Hepatic stellate cell (primary cell): ENCODE measurements around the gene FAM20A.
"Not testable (repeated sequence)": the region's sequence is repeated elsewhere in the genome, so short reads cannot be mapped to it uniquely, and the experiment has no call there.

Experiments used
- DNase-seq: peaks from one replicate; pipeline ENCODE4 v3.0.0; 2011; ENCODE audit warnings: low spot score

FAM20A gene

DNA sequence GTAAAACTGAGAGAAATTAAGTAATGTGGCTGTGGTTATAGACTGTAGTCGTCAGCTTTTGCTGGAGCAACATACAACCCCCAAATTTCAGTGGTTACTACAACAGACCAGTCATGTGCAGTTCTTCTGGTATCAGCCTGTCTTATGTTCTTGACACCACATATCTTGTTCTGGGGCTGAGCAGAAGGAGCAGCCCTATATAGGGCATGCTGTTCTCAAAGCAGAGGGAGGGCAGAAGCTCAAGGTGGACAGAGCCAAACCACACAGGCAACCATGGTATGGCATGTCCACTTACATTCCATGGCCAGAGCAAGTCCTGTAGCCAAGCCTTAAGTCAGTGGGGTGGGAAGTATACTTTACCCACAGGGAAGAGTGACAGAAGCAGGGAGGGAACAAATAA lies 81.3 kb downstream of the FAM20A start:
- DNase-seq = no peak

DNA sequence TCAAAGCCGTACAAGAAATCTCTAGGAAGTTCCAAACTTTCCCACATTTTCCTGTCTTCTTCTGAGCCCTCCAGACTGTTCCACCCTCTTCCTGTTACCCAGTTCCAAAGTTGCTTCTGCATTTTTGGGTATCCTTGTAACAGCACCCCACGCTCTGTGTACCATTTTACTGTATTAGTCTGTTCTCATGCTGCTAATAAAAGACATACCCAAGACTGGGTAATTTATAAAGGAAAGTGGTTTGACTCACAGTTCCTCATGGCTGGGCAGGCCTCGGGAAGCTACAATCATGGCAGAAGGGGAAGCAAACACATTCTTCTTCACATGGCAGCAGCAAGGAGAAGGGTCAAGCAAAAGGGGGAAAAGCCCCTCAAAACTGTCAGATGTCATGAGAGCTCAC lies 82.1 kb downstream of the FAM20A start:
- not testable (repeated sequence) for DNase-seq

DNA sequence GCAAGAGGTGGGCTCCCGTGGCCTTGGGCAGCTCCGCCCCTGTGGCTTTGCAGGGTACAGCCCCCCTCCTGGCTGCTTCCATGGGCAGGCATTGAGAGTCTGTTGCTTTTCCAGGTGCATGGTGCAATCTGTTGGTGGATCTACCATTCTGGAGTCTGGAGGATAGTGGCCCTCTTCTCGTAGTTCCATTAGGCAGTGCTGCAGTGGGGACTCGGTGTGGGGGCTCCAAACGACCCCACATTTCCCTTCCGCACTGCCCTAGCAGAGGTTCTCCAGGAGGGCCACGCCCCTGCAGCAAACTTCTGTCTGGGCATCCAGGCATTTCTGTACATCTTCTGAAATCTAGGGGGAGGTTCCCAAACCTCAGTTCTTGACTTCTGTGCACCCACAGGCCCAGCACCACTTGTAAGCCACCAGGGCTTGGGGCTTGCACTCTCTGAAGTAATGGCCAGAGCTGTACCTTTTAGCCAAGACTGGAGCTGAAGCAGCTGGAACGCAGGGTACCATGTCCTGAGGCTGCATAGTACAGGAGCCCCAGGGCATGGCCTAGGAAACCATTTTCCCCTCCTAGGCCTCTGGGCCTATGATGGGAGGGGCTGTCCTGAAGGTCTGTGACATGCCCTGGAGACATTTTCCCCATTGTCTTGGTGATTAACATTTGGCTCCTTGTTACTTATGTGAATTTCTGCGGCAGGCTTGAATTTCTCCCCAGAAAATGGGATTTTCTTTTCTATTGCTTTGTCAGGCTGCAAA lies 82.9 kb downstream of the FAM20A start:
- no peak for DNase-seq

DNA sequence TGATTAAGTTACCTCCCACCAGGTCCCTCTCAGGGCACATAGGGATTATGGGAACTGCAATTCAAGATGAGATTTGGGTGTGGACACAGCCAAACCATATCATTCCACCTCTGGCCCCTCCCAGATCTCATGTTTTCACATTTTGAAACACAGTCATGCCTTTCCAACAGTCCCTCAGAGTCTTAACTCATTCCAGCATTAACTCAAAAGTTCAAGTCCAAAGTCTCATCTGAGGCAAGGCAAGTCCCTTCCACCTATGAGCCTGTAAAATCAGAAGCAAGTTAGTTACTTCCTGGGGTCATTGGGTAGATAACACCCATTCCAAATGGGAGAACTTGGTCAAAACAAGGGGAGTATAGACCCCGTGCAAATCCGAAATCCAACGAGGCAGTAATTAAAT lies 83.6 kb downstream of the FAM20A start:
- DNase-seq = not testable (repeated sequence)

DNA sequence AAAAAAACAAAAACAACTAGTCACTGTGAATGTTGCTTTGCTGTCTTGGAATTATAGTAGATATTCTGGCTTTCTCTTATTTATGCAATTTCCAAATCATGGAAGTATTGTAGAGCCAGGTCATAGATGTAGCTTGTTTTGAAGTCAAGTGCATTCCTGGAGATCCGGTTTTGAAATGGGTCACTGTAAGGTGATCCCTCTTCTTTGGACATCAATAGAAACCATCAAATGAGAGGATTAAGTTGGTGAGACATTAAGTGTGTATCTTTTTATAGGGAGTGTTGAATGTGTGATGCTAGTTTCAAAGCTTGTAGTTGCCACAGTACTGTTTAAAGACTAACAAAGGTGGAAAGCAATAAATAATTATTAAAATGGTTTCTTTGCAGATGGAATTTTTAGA lies 84.4 kb downstream of the FAM20A start:
- DNase-seq = no peak

DNA sequence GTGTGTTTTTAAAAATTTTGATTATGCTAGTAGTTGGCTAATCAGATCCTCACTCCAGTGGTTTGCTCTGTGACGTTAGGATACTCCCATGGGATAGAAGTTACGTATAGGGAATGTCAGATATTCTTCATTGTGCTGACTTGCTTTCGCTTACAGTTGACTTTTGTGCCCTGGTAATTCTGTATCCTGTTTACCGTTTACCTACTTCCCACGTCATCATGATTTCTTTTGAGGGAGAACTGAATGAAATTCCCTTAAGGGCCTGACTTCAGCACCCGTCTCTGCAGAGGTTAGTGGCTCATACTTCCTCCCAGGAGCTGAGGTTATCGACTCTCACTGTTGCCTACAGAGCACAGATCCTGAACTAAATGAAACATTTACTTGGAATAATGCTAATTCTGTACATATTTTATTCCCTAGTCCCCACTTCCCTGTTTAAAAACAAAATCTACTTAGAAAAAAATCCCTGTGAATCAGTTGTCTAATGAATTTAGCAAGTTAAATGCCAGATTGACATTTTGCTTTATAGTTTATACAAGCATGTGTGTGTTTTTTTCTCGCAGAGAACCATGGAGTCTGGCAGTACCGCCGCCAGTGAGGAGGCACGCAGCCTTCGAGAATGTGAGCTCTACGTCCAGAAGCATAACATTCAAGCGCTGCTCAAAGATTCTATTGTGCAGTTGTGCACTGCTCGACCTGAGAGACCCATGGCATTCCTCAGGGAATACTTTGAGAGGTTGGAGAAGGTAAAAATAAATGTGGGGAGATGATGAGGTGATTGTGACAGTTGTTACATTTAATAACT lies 86.1 kb downstream of the FAM20A start:
- DNase-seq = peak; percentile 78

DNA sequence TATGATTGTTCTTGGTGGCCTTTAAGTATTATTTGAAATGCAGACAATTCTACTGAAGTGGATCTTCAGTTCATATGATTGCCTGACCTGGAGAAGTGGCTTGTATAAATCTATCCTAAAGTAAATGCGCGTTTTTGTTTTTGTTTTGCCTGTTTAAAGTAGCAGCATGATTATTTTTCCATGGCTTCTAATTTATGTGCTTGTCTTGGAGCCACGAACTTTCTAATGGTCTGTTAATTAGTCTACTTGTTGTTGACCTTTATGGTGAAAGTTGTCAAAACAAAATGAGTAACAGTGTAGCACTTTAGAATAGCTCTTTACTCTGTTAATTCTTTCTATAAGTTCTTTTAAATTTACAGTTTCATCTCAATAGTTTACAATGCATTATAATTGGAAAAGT lies 87.2 kb downstream of the FAM20A start:
- DNase-seq = no peak

DNA sequence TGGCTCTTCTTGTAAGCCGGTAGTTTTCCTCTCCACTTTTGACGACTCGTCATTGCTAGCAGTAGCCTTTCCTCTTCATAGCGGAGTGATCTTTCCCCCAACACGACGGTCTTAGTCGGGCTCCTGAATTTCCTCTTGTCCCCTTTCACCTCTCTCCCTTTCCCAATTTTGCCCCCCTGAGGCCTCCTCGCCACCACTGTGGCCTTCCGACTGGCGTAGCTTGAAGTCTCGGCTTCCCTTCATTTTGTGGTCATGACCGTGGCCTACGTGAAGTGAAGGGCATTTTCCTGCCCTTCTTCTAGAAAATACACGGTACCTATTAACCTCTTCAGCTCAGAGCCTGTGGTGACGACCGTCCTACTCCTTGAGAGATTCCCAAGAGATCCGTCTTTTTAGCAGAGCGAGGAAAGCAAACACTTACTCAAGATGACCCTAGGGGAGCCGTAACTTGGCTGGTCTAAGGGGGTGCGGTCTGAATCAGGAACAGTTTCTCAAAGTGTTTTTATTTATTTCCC lies 88.2 kb downstream of the FAM20A start:
- DNase-seq = no peak

DNA sequence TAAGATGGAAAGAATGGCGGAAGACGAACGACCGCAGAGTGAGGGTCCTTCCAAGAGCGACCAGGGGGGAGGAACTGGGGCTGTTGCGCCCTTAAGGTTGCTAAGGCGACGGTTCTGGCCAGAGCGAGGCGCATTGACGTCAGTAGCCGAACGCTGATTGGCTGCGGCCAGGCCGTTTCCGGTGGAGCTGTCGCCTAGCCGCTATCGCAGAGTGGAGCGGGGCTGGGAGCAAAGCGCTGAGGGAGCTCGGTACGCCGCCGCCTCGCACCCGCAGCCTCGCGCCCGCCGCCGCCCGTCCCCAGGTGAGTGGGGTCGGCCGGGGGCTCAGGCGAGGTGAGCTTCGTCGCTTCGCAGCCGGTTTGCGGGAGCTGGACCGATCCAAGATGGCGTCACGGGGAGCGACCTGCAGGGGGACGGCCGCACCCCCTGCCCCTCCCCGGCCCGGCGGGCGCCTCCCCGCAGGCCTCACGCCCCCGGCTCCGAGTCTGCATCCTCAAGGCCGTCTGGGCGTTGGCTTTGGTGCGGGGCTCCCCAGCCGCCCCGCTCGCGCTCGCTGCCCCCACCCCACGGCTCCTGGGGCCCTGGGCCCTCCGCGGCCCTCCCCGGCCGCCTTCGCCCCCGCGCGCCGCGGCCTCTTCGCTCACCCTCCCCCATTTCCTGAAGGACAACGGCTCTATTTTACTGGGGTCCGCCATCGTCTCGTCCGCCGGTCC lies 88.8 kb downstream of the FAM20A start, which contains the start of gene PRKAR1A:
PRKAR1A (plus strand) TSS at position 184 of the 713 bp plus-strand sequence. CDS start 2,970 bp downstream, outside the sequence.
- DNase-seq = peak; percentile 95

DNA sequence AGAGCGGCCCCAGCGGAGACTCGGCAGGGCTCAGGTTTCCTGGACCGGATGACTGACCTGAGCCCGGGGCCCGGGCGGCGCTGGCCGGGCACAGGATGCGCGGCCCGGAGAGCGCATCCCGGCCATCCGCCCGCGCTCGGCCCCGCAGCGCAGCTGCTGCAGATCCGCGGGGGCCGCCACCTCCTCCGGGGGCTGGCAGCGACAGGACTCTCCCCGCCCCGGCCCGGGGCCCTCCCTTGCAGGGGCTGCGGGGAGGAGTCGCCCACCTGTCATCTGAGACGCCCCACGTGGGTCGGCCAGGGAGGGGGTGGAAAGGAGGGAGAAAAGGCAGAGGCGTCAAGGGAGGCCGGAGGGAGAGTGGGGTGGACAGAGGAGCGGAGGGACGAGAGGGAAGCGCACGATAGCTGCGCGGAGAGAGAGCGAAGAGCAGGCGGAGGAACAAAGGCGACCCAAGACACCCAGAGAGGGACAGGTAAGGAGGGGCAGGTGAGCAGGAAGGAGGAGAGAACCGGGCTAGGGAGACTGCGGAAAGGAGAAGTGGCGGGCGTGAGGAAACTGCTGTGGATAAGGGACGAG lies 89.4 kb downstream of the FAM20A start:
- peak; percentile 77 for DNase-seq

DNA sequence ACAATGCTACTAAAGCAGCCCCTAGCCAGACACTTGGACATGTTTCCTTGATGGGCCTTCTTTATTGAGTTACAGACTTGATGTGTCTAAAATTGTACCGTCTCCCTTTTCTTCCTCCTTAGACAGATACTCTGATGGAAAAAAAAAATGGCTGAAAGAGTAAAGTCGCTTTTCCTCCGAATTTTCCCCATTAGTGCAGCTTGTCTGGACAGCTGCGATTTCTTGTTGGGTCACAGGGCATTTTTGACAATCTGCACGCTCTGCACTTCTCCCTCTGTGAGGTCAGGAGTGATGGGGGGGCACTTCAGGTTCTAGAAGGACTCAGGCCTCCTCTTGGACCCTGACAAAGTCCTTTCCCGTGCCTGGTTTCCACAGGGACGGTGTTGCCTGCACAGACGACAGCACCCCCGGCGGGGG lies 89.9 kb downstream of the FAM20A start:
- DNase-seq = no peak

DNA sequence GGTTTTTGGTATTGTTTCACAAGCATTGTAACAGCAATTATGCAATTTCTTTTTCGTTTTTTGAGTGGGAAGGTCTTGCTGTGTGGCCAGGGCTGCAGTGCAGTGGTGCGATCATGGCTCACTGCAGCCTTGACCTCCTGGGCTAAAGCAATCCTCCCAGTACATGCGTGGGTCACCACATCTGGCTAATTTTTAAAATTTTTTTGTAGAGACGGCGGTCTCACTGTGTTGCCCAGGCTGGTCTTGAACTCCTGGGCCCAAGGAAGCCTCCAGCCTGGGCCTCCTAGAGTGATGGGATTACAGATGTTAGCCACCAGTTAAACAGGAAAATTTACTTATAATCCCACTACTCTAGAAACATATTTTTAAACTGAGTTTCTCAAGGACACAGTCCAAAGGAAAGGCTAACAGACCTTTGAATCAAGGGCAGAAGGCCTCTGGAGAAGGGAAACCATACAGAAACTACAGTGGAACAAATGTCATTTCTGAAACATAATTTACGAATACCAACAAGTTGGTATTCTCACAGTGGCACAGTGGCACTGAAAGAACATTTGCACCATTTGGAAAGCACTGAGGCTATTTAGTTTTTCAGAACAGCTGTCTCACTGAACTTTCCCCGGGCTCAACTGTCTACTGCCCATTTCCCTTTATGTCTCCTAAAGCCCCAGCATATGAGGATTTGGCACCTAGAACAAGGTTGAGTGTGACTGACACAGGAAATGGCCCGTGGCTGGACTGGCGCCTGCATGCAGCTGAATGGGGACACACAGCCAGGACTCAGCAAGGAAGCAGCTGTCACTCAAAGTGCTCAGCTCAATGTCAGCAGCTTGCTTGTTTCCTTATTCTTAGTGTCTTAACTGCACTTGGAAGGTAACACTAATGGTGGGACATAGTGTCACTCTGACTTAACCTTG lies 91.8 kb downstream of the FAM20A start:
- DNase-seq = no peak

DNA sequence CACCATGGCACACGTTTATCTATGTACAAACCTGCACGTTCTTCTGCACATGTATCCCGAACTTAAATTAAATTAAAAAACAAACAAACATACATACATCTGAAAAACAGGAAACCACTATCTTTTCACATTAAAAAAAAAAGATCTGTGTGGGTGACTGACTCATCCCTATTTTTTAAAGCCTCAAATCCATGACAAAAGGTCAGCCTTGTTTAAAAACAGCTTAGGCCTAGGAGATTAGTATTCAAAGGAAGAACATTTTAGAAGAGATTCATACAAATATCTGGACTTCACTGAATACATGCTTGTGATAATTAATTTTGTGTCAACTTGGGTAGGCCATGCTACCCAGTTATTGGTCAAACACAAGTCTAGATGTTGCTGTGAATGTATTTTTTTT lies 93.6 kb downstream of the FAM20A start:
- no peak for DNase-seq

DNA sequence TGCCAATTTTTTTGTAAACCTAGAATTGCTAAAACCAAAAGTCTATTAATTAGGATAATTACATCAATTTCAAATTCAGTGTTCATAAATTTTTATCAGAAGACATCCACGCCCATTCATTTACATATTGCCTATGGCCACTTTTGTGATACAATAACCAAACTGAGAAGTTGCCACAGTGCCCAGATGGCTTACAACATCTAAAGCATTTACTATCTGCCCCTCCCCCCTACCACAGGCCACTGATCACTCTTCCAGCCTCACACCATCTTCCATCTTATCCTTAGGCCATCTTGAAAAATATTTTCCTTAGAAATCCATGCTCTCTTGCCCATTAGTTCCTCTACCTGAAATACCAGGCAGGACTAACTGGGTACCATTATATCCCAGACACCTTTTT lies 95.2 kb downstream of the FAM20A start:
- no peak for DNase-seq

DNA sequence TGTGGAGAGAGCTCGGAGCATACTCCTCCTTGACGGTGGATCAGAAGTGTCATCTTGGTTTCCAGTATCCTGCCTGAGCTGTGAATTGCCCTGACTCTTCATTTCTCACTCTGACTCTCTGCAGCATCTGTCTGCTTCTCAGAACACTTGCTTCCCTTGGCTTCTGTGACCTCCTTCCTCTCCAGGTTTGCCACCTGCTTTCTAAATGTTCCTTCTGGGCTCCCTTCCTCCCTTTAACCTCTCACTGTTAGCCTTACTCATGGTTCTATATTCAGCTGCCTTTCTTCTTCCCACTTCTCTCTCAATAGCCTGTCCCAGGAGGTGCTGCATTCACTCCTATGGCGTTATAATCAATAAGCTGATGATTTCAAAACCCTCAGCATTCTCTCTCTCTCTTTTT lies 100.1 kb downstream of the FAM20A start:
- DNase-seq = no peak

DNA sequence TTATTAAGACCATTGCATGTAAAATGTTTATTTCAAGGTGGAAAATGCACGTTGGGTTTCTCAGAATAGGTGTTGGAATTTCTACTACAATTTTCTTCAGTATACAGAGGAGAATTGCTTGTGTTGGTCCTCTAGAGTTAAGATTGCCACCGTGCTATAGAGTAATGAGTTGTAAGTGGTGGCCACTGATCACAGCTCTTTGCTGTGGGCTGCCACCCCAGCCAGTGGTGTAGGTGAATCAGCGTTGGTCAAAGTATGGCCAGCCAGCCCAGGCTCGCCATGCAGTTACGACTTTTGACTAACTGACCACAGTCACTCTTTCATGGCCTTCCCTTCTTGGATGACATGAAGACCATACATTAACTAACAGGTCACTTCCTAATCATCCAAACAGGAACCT lies 101.6 kb downstream of the FAM20A start:
- no peak for DNase-seq

DNA sequence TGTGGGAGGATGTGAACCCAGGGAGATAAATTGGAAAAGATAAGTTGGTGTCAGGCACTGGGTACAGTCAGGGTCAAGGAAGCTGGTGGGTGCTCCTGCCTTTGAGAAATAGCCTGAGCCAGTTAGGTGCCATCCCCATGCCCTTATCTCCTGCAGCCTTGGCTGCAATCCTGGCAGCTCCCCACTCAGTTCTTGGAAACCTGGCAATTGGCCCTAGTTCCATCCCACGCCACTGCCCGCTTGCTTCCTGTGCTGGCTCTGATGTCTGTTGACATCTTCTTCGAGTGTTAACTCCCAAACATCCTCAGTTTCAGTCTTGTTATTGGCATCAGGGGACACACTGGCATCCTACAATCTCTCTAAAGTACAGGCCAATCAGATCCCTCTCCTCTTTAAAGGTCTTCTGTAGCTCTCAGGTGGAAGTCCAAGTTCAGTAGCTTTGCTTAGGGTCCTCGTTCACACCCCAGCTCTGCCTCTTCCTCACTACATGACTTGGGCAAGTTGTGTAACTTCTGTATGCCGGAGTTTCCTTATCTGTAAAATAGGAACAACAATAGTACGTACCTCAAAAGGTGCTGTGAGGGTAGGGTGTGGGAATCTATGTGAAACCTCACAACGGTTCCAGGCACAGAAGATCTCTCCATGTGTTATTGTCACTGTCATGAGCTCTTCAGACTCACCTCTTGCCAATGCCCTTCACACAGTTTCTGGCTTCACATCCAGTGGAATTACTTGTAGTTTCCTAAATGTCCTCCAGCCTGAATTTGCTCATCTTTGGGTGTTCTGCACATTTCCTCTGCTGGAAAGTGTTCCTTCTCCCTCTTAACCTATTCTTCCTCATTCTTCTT lies 102.5 kb downstream of the FAM20A start:
- no peak for DNase-seq

DNA sequence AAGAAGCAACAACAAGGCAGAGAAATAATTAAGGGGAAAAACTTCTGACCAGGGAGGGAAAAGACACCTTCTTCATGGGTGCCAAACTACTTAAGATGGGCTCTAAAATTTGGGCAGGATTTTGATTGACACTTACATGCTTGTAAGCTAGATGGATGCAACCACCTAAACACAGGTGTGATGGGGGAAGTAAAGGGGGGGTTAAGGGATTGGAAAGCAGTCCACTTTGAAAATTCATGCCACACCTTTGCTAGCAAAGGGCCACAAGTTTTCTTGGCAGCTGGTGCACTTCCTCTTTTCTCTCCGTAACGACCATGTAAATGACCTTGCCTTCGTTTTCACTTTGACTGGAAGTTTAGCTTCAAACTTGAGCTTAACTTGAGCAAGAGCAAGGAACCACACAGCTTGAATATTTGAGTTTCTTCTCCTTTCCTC lies 103.3 kb downstream of the FAM20A start:
- DNase-seq = no peak

DNA sequence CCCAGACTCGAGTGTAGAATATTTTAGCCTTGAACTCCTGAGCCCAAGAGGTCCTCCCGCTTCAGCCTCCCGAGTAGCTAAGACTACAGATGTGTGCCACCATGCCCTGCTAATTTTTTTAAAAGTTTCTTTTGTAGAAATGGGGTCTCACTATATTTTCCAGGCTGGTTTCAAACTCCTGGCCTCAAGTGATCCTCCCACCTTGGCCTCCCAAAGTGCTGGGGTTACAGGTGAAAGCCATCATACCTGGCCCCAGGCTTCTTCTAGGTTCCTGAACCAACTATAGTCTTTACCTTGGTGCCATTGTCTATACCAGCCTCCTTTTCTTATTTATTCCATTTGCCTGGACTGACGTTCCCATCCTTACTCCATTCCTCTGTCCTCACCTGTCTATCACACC lies 106.1 kb downstream of the FAM20A start:
- no peak for DNase-seq
